GM21717 (cell line): ENCODE results near the gene EIF5A.

Source experiments
- ATAC-seq: cut with Tn5 transposase; IDR thresholded peaks from one replicate; pipeline ENCODE4 v1.9.1; 2021; ENCODE audit warnings: mild to moderate bottlenecking, moderate library complexity; ENCODE audit not compliant: unreplicated experiment

Gene EIF5A

GRCh38 chr17:7352910-7353635 is 45.6 kb downstream of the EIF5A start:
- ATAC-seq: no peak

GRCh38 chr17:7354262-7354843 is 46.9 kb downstream of the EIF5A start:
- ATAC-seq: no peak

GRCh38 chr17:7355053-7355452 is 47.6 kb downstream of the EIF5A start, which contains the start of gene TMEM95:
Gene TMEM95, plus strand, starts transcription at chr17:7355156. Its CDS starts 49 bp downstream, at chr17:7355205.
- no peak for ATAC-seq

GRCh38 chr17:7355573-7355972 is 48.1 kb downstream of the EIF5A start:
- ATAC-seq: no peak

DNA sequence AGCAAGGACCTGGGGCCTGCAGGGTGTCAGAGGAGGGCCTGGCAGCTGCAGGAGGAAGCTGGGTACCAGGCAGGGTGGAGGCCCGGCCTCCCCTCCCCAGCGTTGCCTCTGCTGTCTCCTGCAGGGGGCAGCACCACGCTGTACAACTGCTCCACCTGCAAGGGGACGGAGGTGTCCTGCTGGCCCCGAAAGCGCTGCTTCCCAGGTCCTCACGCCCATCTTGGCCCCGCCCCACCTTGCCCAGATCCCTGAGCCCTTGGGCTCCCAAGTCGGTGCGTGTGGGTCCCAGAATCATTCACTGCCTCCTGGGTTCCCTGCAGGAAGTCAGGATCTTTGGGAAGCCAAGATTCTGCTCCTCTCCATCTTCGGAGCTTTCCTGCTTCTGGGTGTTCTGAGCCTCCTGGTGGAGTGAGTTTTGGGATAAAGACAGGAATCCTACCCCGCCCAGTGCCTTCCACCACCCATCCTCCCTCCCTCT is 48.7 kb downstream of the EIF5A start:
- ATAC-seq: no peak

GRCh38 chr17:7356756-7357155 is 49.3 kb downstream of the EIF5A start:
- ATAC-seq: no peak

DNA sequence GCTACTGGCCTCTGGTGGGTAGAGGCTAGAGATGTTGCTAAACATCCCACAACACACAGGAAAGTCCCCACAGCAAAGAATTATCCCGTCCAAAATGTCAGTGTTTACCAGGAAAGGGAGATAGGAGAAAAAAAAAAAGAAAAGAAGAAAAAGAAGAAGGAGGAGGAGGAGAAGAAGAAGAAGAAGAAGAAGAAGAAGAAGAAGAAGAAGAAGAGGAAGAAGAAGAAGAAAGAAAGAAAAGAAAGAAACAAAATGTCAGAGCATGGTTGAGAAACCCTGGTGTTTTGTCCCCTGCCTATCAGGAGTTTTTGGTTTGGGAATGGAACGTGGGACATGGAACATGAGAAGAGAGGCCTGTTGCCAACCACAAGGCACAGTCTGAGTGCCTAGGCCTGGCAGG is 50.0 kb downstream of the EIF5A start:
- no peak for ATAC-seq

- ATAC-seq: no peak
Observed at GRCh38 chr17:7361906-7362305, 54.5 kb downstream of the EIF5A start.
